ENCODE data around the gene RPS25.
"Not testable (repeated sequence)": the region's sequence is repeated elsewhere in the genome, so short reads cannot be mapped to it uniquely, and the experiment has no call there.

Gene RPS25

DNA sequence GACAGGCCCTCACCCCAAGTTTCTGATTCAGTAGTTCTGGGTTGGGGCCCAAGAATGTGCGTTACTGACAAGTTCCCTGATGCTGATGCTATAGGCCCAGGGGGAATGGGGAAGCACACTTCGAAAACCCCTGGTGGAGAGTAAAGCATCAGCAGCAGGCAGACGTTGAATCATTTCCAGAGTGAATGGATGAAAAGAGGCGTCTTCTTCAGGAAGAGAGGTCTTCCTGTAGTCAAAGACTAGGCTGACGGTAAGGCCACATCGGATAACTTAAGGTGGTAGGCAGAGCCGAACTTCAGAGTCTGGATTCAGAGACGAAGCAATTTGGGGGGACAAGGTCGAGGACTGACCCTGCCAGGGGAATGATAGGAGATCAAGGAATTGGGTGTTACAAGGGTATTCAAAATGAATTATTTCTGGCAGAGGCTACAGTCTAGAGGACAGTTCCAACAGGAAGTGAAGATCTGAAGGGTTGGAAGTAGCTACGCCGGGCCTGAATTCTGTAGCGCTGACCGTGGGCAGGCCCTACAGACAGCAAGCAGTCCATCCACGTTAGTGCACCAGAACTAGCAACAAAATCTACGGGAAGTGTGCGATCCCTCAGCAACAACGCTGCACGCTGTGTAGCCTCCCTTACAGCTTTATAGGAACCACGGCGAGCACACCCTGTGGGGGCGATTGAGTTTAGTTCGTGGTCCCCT is 21.1 kb downstream of the RPS25 start:
- Histone ChIP-seq H3K79me2 (ENCODE audit: insufficient read depth, low read length) (peaks cover 4% of the 10 kb centered on the region; the same call in 1 of the 2 replicates), H3F3A (ENCODE audit: insufficient read depth, low read length) (no peaks in the 10 kb centered on the region), H3K4me2 (ENCODE audit: low read length) (peak overlapping the region; percentile 94), H3K9ac (ENCODE audit: low read length) (peak overlapping the region; percentile 93), H3K27ac (ENCODE audit: low read depth, low read length, poor library complexity, severe bottlenecking) (peak overlapping the region; percentile 37), H3K4me1 (ENCODE audit: insufficient read depth, low read length, severe bottlenecking) (peaks cover 21% of the 10 kb centered on the region), H3K36me3 (ENCODE audit: insufficient read depth, low read length) (peaks cover 28% of the 10 kb centered on the region), H2AFZ (ENCODE audit: low read length) (no peak overlapping the region), H3K9me2 (ENCODE audit: low read depth, low read length) (no peaks in the 10 kb centered on the region), H3K9me3 (ENCODE audit: low read length) (no peaks in the 10 kb centered on the region), H3K4me3 (ENCODE audit: low read depth, low read length, poor library complexity, severe bottlenecking) (peak overlapping the region; percentile 86), H4K20me1 (ENCODE audit: insufficient read depth, low read length) (no peaks in the 10 kb centered on the region), H3K27me3 (ENCODE audit: insufficient read depth, low read length) (no peaks in the 10 kb centered on the region)
- TF ChIP-seq, protein P1, sequence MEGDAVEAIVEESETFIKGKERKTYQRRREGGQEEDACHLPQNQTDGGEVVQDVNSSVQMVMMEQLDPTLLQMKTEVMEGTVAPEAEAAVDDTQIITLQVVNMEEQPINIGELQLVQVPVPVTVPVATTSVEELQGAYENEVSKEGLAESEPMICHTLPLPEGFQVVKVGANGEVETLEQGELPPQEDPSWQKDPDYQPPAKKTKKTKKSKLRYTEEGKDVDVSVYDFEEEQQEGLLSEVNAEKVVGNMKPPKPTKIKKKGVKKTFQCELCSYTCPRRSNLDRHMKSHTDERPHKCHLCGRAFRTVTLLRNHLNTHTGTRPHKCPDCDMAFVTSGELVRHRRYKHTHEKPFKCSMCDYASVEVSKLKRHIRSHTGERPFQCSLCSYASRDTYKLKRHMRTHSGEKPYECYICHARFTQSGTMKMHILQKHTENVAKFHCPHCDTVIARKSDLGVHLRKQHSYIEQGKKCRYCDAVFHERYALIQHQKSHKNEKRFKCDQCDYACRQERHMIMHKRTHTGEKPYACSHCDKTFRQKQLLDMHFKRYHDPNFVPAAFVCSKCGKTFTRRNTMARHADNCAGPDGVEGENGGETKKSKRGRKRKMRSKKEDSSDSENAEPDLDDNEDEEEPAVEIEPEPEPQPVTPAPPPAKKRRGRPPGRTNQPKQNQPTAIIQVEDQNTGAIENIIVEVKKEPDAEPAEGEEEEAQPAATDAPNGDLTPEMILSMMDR (IDR thresholded peaks at IDR 0.05; ENCODE audit: low read length), result peak; percentile 16; the same call in 1 of the 2 replicates
- TF ChIP-seq EZH2 (IDR thresholded peaks at IDR 0.05; ENCODE audit: borderline replicate concordance, low read length), result no peak

DNA sequence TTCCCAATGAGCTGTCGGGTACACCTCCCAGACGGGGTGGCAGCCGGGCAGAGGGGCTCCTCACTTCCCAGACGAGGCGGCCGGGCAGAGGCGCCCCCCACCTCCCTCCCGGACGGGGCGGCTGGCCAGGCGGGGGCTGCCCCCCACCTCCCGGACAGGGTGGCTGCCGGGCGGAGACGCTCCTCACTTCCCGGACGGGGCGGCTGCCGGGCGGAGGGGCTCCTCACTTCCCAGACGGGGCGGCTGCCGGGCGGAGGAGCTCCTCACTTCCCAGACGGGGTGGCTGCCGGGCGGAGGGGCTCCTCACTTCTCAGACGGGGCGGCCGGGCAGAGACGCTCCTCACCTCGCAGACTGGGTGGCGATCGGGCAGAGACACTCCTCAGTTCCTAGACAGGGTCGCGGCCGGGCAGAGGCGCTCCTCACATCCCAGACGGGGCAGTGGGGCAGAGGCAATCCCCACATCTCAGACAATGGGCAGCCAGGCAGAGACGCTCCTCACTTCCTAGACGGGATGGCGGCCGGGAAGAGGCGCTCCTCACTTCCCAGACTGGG is 26.6 kb downstream of the RPS25 start:
- H3K27ac ChIP-seq (ENCODE audit: low read depth, low read length, poor library complexity, severe bottlenecking); H3K9ac ChIP-seq (ENCODE audit: low read length); H3K36me3 ChIP-seq (ENCODE audit: insufficient read depth, low read length); H3K27me3 ChIP-seq (ENCODE audit: insufficient read depth, low read length); H3K9me3 ChIP-seq (ENCODE audit: low read length); H2AFZ ChIP-seq (ENCODE audit: low read length); H3F3A ChIP-seq (ENCODE audit: insufficient read depth, low read length); H3K9me2 ChIP-seq (ENCODE audit: low read depth, low read length); H3K4me2 ChIP-seq (ENCODE audit: low read length); H4K20me1 ChIP-seq (ENCODE audit: insufficient read depth, low read length); H3K79me2 ChIP-seq (ENCODE audit: insufficient read depth, low read length); H3K4me3 ChIP-seq (ENCODE audit: low read depth, low read length, poor library complexity, severe bottlenecking); H3K4me1 ChIP-seq (ENCODE audit: insufficient read depth, low read length, severe bottlenecking): not testable (repeated sequence)

DNA sequence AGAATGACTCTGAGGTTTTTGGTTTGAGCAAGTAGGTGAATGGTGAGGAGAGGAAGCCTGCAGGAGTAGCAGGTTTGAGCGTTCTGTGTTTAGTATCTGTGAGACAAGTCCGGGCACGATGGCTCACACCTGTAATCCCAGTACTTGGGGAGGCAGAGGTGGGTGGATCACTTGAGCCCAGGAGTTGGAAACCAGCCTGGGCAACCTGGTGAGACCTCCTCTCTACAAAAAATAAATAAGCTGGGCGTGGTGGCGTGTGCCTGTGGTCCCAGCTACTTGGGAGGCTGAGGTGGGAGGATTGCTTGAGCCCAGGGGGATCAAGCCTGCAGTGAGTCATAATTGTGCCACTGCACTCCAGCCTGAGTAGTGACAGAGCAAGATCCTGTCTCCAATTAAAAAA is 29.9 kb downstream of the RPS25 start:
- H4K20me1 ChIP-seq (ENCODE audit: insufficient read depth, low read length), result no peaks in the 10 kb centered on the region
- no peak overlapping the region for H3K9ac ChIP-seq (ENCODE audit: low read length)
- no peaks in the 10 kb centered on the region for H3K9me3 ChIP-seq (ENCODE audit: low read length)
- no peak overlapping the region for H3K4me2 ChIP-seq (ENCODE audit: low read length)
- no peak overlapping the region for H2AFZ ChIP-seq (ENCODE audit: low read length)
- no peaks in the 10 kb centered on the region for H3K27me3 ChIP-seq (ENCODE audit: insufficient read depth, low read length)
- H3K4me1 ChIP-seq (ENCODE audit: insufficient read depth, low read length, severe bottlenecking), result no peaks in the 10 kb centered on the region
- no peak overlapping the region for H3K27ac ChIP-seq (ENCODE audit: low read depth, low read length, poor library complexity, severe bottlenecking)
- H3K36me3 ChIP-seq (ENCODE audit: insufficient read depth, low read length), result no peaks in the 10 kb centered on the region
- H3F3A ChIP-seq (ENCODE audit: insufficient read depth, low read length), result no peaks in the 10 kb centered on the region
- no peak overlapping the region for H3K4me3 ChIP-seq (ENCODE audit: low read depth, low read length, poor library complexity, severe bottlenecking)
- no peaks in the 10 kb centered on the region for H3K9me2 ChIP-seq (ENCODE audit: low read depth, low read length)
- H3K79me2 ChIP-seq (ENCODE audit: insufficient read depth, low read length), result no peaks in the 10 kb centered on the region
- TF ChIP-seq, protein P1 (IDR thresholded peaks at IDR 0.05; ENCODE audit: low read length), result no peak
- no peak for TF ChIP-seq EZH2 (IDR thresholded peaks at IDR 0.05; ENCODE audit: borderline replicate concordance, low read length)

DNA sequence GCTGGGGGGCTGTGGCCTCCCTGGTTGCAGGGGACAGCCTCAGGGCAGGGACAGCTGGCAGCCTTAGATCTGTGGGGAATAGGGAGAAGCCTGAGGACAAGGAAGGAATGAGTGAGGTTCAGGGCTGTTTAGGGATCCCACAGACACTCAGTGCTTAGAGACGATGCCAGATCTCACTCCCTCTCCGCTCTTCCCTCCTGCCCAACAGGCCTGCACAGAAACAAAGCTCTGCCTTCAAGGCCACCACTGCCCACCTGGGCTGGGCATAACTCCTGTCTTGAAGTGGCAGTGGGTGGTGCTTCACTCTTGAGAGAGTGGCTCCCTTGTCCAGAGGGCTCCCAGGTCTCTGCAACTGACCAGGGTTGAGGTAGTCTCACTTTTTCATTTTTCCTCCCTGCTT is 33.3 kb downstream of the RPS25 start:
- Histone ChIP-seq H3K27ac (ENCODE audit: low read depth, low read length, poor library complexity, severe bottlenecking) (no peak overlapping the region), H3K36me3 (ENCODE audit: insufficient read depth, low read length) (no peaks in the 10 kb centered on the region), H3K4me3 (ENCODE audit: low read depth, low read length, poor library complexity, severe bottlenecking) (no peak overlapping the region), H3F3A (ENCODE audit: insufficient read depth, low read length) (no peaks in the 10 kb centered on the region), H3K9me3 (ENCODE audit: low read length) (no peaks in the 10 kb centered on the region), H3K4me2 (ENCODE audit: low read length) (no peak overlapping the region), H3K27me3 (ENCODE audit: insufficient read depth, low read length) (no peaks in the 10 kb centered on the region), H3K79me2 (ENCODE audit: insufficient read depth, low read length) (no peaks in the 10 kb centered on the region), H3K9me2 (ENCODE audit: low read depth, low read length) (no peaks in the 10 kb centered on the region), H2AFZ (ENCODE audit: low read length) (no peak overlapping the region), H3K9ac (ENCODE audit: low read length) (no peak overlapping the region), H4K20me1 (ENCODE audit: insufficient read depth, low read length) (no peaks in the 10 kb centered on the region), H3K4me1 (ENCODE audit: insufficient read depth, low read length, severe bottlenecking) (no peaks in the 10 kb centered on the region)
- no peak for TF ChIP-seq EZH2 (IDR thresholded peaks at IDR 0.05; ENCODE audit: borderline replicate concordance, low read length)
- TF ChIP-seq, protein P1 (IDR thresholded peaks at IDR 0.05; ENCODE audit: low read length), result no peak

DNA sequence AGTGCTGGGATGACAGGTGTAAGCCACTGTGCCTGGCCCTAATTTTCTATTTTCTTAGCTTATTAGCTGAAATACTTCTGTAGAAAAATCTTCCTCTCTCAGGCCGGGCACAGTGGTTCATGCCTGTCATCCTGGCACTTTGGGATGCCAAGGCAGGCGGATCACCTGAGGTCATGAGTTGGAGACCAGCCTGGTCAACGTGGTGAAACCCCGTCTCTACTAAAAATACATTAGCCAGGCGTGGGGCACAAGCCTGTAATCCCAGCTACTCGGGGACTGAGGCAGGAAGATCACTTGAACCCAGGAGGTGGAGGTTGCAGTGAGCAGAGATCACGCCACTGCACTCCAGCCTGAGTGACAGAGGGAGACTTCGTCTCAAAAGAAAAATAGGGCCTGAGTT is 33.8 kb downstream of the RPS25 start:
- not testable (repeated sequence) for H3K4me3 ChIP-seq (ENCODE audit: low read depth, low read length, poor library complexity, severe bottlenecking); H3K4me1 ChIP-seq (ENCODE audit: insufficient read depth, low read length, severe bottlenecking); H3K27me3 ChIP-seq (ENCODE audit: insufficient read depth, low read length); H3K9me2 ChIP-seq (ENCODE audit: low read depth, low read length); H3F3A ChIP-seq (ENCODE audit: insufficient read depth, low read length); H3K79me2 ChIP-seq (ENCODE audit: insufficient read depth, low read length); H4K20me1 ChIP-seq (ENCODE audit: insufficient read depth, low read length); H3K27ac ChIP-seq (ENCODE audit: low read depth, low read length, poor library complexity, severe bottlenecking); H3K9ac ChIP-seq (ENCODE audit: low read length); H3K9me3 ChIP-seq (ENCODE audit: low read length); H3K4me2 ChIP-seq (ENCODE audit: low read length); H2AFZ ChIP-seq (ENCODE audit: low read length); H3K36me3 ChIP-seq (ENCODE audit: insufficient read depth, low read length)

Data from OCI-LY1 (cell line).